NCI-H1694 treated with DMSO at 0.1 percent for 48 hours (cell line): Measurements from ENCODE around the gene GRID2.
A peak's percentile ranks its signal among the peaks of the same experiment; 100 is the strongest.

Experiments used
- DNase-seq: peaks from one replicate; lab custom pipeline; 2025; lab: John Stamatoyannopoulos, UW

The GRID2 gene

GRCh38 chr4:92524131-92524530 is 220.4 kb downstream of the GRID2 start:
- DNase-seq, result no peak

GRCh38 chr4:92528541-92528940 is 224.8 kb downstream of the GRID2 start:
- no peak for DNase-seq

GRCh38 chr4:92529510-92529909 is 225.7 kb downstream of the GRID2 start:
- no peak for DNase-seq

- no peak for DNase-seq
Measured at GRCh38 chr4:92535599-92535998, 231.8 kb downstream of the GRID2 start.

- DNase-seq, result no peak
Measured at GRCh38 chr4:92551616-92552015, 247.8 kb downstream of the GRID2 start.

GRCh38 chr4:92566269-92566668 is 262.5 kb downstream of the GRID2 start:
- no peak for DNase-seq

- no peak for DNase-seq
Measured at GRCh38 chr4:92580816-92581215, 277.1 kb downstream of the GRID2 start.

- no peak for DNase-seq
Measured at GRCh38 chr4:92599044-92599443, 295.3 kb downstream of the GRID2 start.

- DNase-seq, result no peak
Measured at GRCh38 chr4:92600638-92601037, 296.9 kb downstream of the GRID2 start.

GRCh38 chr4:92606227-92606626 is 302.5 kb downstream of the GRID2 start:
- no peak for DNase-seq

GRCh38 chr4:92615049-92615448 is 311.3 kb downstream of the GRID2 start:
- no peak for DNase-seq

GRCh38 chr4:92618968-92619367 is 315.2 kb downstream of the GRID2 start:
- no peak for DNase-seq

- no peak for DNase-seq
Measured at GRCh38 chr4:92629302-92629701, 325.5 kb downstream of the GRID2 start.

GRCh38 chr4:92634882-92635281 is 331.1 kb downstream of the GRID2 start:
- DNase-seq, result no peak

GRCh38 chr4:92636038-92636806 is 332.5 kb downstream of the GRID2 start:
- DNase-seq, result peak; percentile 81

- DNase-seq, result no peak
Measured at GRCh38 chr4:92641409-92641808, 337.6 kb downstream of the GRID2 start.

- DNase-seq, result no peak
Measured at GRCh38 chr4:92646826-92647225, 343.1 kb downstream of the GRID2 start.

- no peak for DNase-seq
Measured at GRCh38 chr4:92651536-92651935, 347.8 kb downstream of the GRID2 start.

- DNase-seq, result no peak
Measured at GRCh38 chr4:92654084-92654483, 350.3 kb downstream of the GRID2 start.

- no peak for DNase-seq
Measured at GRCh38 chr4:92657695-92658094, 353.9 kb downstream of the GRID2 start.

GRCh38 chr4:92658318-92658717 is 354.6 kb downstream of the GRID2 start:
- no peak for DNase-seq

- DNase-seq, result no peak
Measured at GRCh38 chr4:92677805-92678204, 374.0 kb downstream of the GRID2 start.

- DNase-seq, result no peak
Measured at GRCh38 chr4:92678292-92678691, 374.5 kb downstream of the GRID2 start.

- DNase-seq, result no peak
Measured at GRCh38 chr4:92679149-92679548, 375.4 kb downstream of the GRID2 start.
